Activated CD8-positive, alpha-beta memory T cell treated with anti-CD3 and anti-CD28 coated beads, Interleukin-2, amount 50 U/mL, for 24 hours (primary cell): ENCODE data around the gene PDPK1.
"Not testable (repeated sequence)": the region's sequence is repeated elsewhere in the genome, so short reads cannot be mapped to it uniquely, and the experiment has no call there.

ENCODE experiments used
- DNase-seq: peaks from one replicate; pipeline ENCODE4 v3.0.0-alpha.2; 2020; ENCODE audit errors: extremely low read depth

Gene PDPK1

DNA sequence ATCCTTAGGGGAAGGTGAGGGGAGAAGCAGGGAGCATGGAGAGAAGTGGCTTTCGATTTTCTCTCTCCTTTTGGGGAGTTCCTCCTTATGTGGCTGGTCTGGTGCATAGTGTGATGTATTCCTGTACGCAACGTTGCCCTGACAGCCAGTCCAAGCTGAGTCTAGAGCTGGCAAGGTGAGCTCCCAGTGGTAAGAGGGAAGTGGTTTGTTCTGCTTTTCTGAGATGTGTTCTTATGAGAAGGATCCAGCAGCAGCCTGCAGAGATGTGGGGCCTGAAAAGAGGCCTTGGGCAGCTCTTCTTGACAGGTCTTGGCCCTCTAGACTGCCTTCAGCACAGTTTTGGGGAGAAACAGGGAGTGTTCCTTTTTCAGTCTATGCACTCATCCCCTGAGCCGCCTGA is 3.1 kb downstream of the PDPK1 start:
- not testable (repeated sequence) for DNase-seq

DNA sequence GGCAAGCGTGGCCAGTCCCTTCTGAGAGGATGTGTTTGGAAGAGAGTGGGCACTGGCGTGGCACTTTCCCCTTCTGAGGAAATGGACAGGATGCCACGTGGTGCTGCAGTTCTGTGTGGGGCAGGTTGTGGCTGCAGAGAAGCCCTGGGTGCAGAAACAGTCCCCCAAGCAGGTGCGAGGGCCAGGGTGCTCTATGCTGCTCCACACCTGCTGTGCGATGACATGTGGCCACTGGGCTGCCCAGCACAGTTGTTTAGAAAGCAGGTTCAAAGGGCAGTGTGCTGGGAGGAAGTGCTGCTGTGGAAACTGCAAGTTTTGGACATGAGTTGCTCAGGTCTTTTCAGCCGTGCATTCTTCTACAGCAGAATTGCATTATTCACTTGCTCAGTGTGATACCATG is 3.6 kb downstream of the PDPK1 start:
- not testable (repeated sequence) for DNase-seq

DNA sequence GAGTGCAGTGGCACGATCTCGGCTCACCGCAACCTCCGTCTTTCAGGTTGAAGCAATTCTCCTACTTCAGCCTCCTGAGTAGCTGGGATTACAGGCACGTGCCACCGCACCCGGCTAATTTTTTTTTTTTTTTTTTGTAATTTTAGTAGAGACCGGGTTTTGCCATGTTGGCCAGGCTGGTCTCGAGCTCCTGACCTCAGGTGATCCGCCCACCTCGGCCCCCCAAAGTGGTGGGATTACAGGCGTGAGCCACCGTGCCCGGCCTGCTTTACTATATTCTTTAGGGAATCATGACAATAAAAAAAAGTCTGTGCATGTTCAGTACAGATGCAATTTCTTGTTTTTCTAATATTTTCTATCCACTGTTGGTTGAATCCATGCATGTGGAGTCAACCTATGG is 6.0 kb downstream of the PDPK1 start:
- not testable (repeated sequence) for DNase-seq

DNA sequence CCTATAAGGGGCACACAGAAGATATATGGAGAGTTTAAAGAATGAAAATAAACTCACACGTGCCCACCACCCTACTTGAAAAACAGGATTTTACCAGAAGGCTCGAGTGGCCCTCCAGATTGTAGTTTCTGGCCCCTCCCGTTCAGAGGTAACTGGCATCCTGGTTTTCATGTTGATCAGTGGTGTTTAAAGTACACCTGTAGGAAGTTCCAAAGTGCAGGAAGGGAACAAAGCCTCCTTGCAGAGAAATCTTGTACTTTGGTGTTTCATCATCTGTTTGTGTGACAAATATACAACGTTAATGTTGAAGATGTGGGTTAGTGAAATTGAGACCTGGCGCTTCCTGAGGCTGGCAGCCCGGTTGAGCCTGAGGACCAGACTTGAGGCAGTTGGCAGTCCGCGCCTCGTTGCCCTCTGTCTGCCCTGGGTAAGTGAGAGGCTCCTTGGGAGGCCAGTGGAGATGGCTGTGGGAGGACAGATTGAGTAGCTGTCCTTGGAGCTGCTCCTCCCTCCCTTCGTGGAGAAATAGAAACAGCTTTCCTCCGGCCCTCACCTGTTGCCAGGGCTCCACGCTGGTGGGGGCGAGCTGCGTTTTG is 12.6 kb downstream of the PDPK1 start:
- not testable (repeated sequence) for DNase-seq

DNA sequence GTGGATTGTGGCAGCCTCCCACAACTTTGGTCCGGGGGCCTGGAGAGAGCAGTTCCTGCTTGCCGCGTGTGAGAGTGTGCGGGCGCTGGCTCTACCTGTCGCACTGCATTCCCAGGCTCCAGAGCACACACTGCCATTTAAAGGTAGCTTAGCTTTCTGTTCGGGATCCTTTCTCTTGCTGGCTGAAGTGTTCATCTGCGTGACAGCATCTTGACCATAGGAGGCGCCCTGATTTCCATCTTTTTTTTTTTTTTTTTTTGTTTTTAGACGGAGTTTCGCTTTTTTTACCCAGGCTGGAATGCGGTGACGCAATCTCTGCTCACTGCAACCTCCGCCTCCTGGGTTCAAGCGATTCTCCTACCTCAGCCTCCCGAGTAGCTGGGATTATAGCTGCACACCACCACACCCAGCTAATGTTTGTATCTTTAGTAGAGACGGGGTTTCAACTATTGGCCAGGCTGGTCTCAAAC is 13.6 kb downstream of the PDPK1 start:
- not testable (repeated sequence) for DNase-seq

DNA sequence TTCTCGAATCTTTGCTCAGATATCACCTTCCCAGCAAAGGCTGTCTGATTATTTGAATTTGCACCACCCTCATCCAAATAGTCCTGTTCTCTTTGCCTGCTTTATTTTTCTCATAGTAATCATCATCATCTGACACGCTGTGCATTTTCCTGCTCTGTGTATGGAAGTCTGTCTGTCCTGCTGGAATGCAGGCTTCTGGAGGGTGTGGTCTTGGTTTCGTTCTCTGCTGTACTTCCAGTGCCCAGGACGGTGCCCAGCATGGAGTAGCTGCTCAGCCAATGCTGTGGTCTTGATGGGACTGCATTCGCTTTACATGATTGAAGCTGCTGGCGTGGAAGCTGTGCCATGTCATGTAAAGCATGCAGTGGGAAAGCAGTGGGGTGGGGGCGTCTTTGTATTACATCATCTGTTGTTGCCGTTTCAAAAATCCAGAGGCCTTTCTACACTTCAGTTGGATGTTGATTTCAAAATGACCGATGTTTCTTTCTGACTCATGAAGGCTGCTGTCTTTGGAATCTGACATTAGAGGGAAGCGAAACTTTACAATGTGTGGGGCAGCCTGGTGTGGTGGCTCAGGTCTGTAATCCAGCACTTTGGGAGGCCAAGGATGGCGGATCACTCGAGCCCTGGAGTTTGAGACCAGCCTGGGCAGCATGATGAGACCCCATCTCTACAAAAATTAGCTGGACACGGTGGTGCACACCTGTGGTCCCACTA is 17.0 kb downstream of the PDPK1 start:
- DNase-seq, result not testable (repeated sequence)

DNA sequence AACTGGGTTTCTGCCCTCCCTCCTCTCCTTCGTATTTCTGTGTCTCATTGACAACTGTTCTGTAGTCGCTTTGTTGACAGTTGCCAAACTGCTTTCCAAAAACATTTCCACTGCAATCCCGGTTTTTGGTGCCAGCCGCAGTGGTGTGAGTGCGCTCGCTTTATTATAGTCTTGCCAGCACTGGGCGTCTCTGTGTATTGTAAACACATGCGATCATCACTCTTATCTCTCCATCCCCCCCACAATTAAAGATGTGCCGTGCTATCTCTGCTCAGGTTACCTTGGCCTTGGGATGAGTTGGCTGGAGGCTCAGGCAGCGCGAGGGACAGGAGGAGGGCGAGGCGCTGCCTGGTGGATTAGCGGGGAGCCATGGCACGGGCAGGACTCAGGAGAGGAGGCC is 19.3 kb downstream of the PDPK1 start:
- DNase-seq, result not testable (repeated sequence)

DNA sequence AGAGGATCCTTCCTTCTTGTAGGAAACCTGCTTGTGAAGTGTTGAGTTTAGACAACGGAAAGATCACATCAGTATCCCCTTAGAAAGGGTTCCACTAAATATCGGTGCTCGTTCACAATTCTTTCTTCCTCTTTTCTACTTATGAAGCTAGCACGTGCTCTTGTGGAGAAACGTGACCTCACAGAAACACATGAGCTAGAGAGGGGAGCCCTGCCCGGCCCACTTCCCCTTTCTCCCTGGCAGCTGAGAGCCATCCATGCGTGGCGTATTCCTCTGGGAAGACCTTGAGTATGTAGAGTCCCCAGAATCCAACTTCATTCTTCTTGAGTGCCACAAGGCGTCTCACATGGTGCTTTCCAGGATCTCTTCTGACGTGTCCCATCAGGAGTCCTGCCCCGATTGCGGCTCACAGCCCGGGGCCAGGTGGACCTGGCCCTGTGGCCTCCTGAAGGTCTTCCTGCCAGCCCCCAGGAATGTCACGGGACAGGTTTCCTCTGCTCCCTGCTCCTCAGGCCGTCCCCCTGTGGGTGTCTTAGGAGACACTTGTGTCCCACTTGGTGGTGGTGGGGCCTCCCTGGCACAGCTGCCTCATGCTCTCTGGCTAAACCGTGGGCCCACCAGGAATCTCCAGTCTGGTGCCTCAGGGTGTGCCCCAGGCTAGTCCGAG is 22.4 kb downstream of the PDPK1 start:
- not testable (repeated sequence) for DNase-seq

DNA sequence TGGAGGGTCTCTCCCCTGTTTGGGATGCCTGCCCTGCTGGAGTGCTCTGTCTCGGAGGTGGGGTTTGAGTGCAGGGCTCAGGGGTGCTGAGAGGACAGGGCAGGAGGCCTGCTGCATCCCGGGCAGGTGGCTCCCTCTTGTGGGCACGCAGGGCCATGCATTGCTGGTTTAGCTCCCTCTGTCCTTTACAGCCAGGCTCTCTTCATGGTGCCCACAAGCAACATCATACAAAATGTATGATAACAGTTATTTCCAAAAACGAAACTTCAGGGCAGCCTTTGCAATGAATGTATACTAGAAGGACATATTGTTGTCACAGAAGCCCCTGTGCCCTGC is 22.9 kb downstream of the PDPK1 start:
- DNase-seq, result peak; percentile 23

DNA sequence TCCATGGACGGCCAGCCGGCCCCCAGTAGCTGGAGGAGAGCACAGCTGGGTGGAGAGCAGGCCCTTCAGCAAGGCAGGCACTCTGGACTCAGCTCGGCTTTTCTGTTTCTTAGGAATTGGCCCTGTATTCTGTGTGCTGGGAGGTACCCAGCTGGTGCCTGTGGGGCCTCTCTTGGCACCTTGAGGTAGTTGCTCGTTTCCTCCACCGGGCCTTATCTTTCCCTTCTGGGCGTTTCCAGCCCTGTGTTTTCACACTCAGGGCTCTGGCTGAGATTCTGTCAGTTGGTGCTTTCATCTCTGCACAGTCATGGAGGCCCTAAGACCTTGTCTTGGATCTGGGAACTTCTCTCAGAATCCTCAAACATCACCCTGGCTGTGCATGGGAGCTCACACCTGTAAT is 29.7 kb downstream of the PDPK1 start:
- not testable (repeated sequence) for DNase-seq

DNA sequence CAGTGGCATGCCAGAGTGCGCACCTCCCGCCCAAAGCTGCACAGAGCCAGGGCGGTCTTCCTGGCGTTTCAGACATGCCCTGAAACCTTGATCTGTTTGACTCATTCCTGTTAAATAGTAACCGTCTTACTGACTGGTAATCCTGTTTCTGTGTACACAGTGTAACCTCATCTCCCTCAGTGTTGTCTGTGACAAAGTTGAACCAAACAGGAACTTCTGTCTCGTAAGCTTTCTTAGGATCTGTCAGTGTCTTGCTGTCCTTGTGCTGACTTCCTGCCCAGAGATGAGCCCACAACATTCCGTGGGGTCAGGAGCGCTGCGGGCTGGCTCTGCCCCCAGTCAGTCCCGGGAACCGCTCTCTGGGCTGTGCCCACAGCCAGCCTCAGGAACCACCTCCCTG is 30.8 kb downstream of the PDPK1 start:
- not testable (repeated sequence) for DNase-seq

DNA sequence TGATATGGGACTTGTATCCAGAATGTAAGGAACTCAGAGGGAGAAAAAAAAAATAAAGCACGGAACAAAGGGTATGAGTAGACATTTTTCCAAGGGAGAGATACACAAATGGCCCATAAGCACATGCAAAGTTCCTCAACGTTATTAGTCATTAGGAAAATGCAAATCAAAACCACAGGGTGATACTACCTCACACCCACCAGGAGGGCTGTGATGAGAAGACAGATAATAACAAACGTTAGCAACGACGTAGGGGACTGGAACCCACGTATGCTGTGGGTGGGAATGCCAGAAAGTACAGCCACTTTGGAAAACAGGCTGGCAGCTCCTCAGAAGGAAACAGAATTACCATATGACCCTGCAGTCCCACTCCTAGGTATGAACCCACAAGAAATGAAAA is 34.9 kb downstream of the PDPK1 start:
- not testable (repeated sequence) for DNase-seq

DNA sequence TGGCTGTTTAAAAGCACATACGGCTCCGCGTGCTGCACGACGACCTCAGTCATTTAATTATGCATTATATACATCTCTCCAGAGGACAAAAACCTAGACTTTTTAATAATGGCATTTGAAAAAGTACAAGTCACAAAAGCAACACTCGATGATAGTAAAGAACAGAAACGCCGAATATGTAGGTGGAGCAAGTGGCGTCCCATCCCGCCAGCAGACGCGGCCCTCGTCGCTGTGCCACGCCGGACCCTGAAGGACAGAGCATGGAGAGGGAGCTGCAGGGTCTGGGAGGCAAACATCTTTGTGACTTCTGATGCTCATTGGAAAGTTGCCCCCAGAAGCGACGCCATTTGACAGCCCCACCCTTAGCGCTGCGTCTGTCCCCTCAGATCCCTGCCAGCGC is 38.0 kb downstream of the PDPK1 start:
- DNase-seq, result not testable (repeated sequence)

DNA sequence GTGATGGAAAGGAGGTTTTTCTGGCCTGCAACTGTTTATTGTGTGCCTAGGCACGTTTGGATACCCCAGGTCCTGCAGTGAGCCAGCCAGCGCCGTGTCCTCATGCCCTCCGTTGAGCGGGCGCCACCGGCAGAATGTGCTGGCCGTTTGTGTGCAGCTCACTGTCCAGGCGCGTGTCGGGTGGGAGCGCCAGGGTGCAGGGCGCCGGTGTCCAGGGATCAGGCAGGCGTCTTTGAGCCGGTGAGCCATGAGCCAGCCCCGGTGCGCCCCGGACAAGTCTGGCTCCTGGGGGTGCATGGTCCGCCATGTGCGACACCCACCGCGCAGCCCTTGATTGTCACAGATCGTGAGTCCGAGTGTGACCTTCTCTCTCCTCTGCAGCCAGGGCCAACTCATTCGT is 39.2 kb downstream of the PDPK1 start:
- DNase-seq, result not testable (repeated sequence)

DNA sequence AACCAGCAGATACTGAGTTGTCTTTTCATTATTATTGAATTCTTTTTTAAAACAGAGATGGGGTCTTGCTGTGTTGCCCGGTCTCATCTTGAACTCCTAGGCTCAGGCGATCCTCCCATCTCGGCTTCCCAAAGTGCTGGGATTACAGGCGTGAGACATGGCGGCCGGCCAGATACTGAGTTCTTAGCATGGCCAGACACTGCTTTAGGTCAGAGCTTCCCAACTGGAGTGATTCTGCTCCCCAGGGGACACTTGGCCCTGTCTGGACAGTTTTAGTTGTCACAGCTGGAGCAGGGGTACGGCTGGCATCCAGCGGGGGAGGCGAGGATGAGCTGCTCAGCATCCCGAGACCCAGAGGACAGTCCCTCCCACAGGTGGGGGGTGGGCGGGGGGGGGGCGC is 41.1 kb downstream of the PDPK1 start:
- DNase-seq, result not testable (repeated sequence)

DNA sequence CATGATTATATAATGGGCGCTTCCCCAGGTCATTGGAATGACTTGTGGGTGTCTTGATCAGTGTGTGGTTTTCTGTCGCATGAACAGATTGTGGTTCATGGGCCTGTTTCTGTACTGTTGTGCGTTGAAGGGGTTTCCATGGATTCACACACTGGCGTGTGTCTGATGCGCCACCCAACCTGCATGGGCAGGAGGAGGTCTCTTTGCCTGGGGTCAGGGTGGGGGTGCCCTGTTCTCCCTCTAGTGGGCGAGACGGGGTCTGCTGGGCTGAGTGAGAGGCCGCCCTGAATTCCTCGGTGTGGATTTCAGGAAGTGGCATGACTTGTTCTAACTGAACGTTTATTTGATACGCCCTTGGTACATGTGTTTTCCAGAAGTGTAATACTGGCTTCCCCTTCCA is 42.3 kb downstream of the PDPK1 start:
- not testable (repeated sequence) for DNase-seq

DNA sequence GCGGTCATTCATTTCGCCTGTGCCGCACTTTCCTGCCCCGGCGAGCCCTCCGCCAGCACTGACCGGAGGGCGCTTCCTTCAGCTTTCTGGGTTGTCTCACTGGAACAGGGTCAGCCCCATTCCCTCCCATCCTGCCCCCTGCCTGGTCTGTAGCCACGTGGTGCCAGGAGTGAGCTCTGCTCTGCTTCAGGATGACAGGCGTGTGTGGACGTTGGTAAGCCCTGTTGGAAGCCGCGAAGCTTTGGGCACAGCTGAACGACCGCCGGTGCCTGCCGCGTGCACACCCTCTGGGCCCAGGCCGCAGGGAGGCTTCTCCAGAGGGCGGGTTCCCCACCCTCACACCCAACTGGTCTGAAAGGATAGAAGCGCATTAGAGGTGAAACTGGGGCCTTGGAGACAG is 43.0 kb downstream of the PDPK1 start:
- not testable (repeated sequence) for DNase-seq

DNA sequence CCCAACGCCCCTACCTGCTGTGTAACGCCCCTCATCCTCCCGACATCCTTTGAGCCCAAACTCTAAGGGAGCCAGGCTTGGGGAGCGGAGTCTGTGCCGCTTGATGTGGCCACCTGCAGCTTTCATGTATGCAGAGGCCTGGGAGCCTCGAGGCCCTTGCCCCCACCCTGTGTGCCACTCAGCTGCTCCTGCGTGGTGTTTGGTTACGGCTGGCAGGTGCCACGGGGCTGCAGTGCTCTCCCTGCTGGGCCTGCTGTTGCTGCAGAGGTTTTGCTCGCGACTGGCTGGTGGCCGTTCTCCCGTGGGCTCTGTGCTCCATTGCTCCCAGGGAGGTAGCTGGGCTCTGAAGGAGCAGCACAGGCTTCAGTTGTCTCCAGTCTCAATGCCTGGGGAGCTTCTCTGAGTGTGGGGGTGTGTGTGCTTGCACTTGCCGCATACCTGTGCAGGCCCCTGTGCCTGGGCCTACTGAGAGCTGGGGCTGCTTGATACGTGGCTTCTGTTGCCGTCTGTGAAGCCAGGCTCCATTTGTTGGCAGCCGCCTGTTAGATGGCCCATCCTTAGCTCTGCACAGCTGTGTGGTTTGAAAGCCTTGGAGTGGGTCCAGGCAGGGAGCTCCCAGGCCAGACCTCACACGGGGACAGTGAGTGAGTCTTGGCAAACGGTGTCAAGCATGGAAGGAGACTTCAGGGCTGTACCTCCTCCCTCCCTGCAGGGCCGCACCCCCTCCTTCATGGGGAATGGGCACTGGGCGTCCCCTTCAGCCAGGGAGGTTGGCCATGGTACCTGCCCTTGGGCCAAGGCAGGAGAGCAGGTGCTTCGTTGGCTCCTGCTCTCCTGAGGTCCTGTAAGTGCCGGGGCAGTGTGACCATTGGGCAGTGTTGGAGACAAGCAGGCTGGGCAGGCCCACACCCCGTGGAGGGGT is 47.2 kb downstream of the PDPK1 start:
- no peak for DNase-seq

DNA sequence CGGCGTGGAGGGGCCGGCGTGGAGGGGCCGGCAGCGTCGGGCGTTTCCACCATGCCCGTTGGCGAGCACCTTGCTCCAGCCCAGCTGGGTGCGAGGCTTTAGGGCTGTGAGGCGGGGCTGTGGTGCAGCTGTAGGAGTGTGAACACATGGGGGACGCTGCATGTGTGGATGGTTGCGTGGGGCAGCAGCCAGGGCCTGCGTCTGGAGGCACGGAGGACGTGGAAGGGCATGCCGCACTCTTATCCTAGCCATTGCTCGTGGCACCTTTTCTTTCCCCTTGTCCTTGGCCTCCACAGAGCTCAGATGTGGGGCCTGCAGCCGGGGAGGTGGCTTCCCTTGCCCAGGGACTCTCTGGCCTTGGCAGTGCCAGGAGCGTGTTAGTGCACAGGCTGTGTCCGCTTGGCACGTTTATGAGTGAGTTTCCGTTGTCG is 47.8 kb downstream of the PDPK1 start:
- DNase-seq, result no peak

DNA sequence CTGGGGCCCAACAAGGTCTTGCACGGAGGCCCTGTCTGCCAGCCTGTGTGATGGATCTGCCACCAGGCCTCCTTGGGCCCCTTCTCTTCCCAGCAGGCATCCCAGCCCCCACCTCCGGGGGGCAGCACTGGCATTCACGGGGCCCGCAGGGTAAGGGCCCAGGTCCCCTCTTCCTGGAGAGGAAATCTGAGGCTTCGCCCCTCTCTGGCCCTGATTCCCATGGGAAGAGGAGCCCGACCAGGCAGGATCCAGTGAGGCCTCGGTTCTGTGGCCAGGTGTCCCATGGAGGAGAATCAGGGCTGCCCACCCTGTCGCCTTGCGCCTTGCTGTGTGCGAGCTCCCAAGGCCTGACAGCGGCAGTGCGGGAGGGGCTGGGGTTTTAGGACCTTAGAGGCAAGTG is 48.4 kb downstream of the PDPK1 start:
- DNase-seq, result no peak

DNA sequence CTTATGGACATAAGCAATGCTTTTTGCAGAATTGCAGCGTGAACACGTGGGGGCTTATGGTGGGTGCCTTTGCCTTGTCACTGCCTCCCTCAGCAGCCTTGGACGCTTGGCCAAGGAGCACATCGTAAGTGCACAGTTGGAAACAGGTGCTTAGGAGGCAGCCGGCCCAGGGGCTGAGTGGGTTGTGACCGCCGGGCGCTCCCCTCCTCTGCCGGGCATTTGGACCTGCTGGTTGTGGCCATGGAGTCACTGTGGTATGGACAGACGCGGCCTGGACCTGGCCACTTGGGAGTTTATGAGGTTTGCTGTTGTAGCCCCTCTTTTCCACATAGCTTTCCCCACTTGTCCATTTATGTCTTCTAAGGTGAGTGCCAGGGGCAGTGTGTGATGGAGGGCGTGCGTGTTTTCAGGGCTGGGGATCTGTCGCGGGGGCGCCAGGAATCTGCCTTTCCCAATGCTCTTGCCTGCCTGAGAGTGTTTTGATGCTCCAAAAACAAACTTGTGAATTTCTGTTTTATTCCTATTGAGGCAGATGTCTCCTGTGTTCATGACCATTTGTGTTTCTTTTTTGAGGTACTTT is 49.2 kb downstream of the PDPK1 start:
- no peak for DNase-seq
